ENCODE results near the gene IL4R.

GRCh38 chr16:27400751-27401620 lies 87.2 kb downstream of the IL4R start:
- TF ChIP-seq CTCF (IDR thresholded peaks at IDR 0.05) = no peak
- no peak for TF ChIP-seq POLR2A (IDR thresholded peaks at IDR 0.05)
